AG10803 (cell line): ENCODE results near the gene PGS1.

ENCODE experiments used
- DNase-seq: peaks from one replicate; pipeline ENCODE4 v3.0.0; 2010; ENCODE audit warnings: low read depth
- H3K4me3 ChIP-seq: 2 replicates; pipeline ENCODE4 v1.5.1; 2011; ENCODE audit warnings: mild to moderate bottlenecking, low read length, control low read depth
- TF ChIP-seq, protein P1 (sequence below): conservative IDR thresholded peaks from 2 replicates; pipeline ENCODE4 v1.5.1; 2011; ENCODE audit warnings: mild to moderate bottlenecking, low read length, control low read depth, inconsistent platforms

PGS1 gene

DNA sequence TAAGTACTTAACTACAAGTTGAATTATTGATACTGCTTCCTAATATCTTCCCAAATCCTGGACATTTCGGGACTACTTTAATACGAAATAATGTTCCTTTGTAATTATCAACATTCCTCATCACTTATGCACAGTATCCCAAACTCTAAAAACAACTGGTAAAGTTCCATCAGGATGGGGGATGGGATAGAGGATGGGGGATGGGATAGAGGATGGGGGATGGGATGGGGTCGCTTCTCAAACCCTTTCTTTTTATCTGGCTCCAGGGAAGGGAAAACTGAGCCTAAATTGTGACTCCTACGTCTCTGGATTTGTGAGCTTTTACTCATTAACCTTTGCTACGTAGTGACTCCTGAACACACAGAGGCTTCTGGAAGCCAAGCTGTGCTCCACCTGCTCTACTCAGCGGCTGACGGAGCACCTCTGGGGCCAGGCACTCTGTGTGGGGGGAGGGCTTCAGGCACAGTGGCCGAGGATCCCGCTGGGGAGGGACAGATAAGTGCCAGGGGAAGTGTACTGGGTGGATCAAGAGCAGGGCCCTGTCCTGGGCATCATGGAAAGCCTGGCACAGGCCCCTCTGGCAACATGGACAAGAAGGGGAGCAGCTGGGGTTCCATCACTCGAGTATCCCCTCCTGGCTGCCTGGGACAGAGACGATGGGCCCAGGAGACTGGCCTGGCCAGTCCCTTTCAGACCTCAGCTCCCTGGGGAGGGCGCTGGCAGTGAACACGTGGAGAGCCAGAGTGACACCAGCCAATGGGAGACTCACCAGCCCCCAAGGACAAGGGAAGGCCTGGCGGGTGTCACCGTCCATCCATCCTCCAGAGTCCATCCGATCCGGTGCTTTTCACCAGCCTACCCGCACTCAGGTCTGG, 56.2 kb downstream of the PGS1 start:
- no peak for DNase-seq
- TF ChIP-seq, protein P1, sequence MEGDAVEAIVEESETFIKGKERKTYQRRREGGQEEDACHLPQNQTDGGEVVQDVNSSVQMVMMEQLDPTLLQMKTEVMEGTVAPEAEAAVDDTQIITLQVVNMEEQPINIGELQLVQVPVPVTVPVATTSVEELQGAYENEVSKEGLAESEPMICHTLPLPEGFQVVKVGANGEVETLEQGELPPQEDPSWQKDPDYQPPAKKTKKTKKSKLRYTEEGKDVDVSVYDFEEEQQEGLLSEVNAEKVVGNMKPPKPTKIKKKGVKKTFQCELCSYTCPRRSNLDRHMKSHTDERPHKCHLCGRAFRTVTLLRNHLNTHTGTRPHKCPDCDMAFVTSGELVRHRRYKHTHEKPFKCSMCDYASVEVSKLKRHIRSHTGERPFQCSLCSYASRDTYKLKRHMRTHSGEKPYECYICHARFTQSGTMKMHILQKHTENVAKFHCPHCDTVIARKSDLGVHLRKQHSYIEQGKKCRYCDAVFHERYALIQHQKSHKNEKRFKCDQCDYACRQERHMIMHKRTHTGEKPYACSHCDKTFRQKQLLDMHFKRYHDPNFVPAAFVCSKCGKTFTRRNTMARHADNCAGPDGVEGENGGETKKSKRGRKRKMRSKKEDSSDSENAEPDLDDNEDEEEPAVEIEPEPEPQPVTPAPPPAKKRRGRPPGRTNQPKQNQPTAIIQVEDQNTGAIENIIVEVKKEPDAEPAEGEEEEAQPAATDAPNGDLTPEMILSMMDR = no peak
- H3K4me3 ChIP-seq = no peak overlapping the region

DNA sequence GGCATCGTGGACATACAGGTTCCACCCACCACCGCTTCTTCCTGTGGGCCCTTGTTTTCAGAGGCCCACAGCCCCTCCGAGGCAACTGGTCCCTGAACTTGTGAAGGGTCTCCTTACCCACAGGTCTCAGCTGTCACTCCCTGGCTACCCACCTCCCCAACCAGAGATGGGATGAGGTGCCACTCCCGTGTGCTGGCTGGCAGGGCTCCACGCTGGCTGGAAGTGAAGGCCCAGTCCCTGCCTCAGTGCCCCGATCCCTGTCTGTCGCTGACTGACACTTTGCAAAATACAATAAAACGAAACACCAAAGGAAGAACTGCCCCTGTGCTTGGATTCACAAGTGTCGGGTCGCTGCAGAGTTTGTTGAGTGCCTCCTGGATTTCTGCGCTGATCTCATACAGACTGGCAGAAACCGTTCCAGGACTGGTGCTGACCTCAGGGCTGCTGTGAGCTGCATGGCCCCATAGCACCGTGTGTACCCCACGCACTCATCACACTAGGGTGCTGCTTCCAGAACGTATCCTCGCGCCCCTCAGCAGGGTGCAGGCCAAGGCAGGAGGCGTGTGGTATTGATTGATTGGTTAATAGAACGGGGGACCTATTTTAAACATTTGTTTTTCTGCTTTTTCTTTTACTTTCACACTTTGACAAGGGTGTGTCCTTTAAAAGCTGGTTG, 57.0 kb downstream of the PGS1 start:
- DNase-seq = no peak
- H3K4me3 ChIP-seq = no peak overlapping the region
- TF ChIP-seq, protein P1 = no peak

DNA sequence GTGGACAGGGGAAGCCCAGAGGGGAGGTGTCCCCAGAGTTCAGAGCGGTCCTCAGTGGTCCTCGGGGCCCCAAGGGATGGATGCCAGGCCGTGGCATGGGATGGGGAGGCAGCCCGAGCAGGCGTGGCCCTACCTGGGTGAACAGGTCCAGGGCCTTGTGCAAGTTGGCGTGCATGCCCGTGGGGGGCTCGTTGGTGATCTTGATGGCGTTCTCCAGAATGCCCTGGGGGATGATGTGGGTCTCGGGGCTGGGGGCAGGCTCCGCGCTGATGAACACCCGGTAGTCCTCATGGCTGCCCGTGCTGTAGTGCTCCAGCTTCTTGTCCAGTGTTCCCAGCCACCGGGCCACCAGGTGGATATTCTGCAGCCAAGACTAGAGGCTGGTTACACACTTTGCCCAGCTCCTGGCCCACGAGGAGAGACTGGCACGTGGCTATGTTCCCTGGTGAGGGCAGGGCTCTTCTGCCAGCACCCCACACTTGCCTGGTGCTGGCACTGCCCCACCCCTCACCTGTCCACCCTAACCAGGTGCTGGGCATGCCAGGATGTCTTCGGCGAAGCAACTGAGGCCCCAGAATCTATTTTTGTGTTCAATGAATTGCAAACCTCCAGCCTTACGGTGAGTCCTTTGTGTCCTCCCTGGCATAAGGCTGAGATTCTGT, 59.2 kb downstream of the PGS1 start:
- TF ChIP-seq, protein P1 = no peak
- no peak overlapping the region for H3K4me3 ChIP-seq
- no peak for DNase-seq

DNA sequence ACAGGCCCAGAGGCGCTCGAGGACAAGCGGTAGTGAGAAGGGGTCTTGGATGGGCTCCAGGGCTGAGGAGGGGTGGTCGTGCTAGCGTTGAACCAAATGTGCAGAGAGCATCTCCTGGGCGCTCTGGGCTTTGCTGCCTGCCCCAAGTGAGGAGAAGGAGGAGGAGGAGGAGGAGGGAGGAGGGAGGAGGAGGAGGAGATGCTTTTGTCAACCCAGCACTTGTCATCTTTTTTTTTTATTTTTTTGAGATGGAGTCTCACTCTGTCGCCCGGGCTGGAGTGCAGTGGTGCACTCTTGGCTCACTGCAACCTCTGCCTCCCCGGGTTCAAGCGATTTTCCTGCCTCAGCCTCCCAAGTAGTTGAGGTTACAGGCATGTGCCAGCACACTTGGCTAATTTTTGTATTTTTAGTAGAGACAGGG, 59.8 kb downstream of the PGS1 start:
- no peak overlapping the region for H3K4me3 ChIP-seq
- TF ChIP-seq, protein P1 = no peak
- DNase-seq = no peak

DNA sequence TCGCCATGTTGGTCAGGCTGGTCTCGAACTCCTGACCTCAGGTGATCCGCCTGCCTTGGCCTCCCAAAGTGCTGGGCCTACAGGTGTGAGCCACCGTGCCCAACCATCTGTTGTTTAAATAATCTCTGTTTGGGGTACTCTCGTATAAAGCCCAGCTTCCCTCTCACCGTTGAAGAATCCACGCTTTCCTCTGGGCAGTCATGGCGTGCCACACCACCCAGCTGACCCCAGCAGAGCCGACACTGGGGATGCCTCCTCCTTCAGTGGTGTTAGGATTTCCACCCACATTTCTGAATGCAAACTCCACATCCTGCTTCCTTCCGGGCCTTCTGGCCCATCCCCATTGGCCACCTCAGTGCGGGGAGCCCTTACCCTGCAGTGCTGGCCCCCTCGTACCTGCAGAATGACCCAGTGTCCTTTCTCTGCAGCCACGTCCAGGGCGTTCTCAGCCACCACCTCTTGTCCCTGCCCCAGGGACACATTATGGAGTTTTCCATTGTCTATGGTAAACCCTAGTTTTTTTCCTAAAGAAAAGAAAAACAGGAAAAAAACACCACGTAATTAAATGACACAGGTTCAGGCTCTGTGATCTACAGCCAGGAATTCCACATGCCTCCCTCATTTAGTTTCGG, 60.4 kb downstream of the PGS1 start:
- TF ChIP-seq, protein P1 = no peak
- H3K4me3 ChIP-seq = no peak overlapping the region
- DNase-seq = no peak

DNA sequence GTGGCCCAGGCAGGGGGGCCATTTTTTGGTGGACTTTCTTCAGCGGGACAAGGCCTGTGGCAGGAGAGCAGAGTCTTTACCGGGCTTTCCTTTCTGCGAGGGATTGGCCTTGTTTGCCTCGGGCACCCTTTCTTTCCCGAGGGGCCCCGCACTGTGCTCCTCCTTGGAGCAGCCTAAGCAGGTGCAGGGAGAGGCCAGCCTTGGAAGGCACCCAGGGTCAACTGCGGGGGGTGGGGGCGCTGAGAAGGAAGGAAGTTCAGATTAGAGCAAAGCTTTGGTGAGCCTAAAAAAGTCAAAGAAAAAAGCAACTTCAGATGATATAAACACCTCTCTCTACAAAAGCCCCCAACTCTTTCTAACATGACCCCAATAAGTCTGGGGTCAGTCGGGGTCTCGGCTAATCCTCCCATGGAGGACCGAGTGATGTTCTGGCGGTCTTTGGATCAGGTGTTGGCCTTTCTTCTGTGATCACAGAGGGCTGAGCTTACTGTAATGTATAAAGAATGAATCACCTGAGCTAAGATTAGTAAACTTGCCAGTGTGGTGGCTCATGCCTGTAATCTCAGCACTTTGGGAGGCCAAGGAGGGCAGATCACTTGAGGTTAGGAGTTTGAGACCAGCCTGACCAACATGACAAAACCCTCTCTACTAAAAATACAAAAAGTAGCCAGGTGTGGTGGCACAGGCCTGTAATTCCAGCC, 63.0 kb downstream of the PGS1 start:
- DNase-seq = no peak
- no peak overlapping the region for H3K4me3 ChIP-seq
- TF ChIP-seq, protein P1 = no peak
